Fibroblast of pulmonary artery (primary cell): ENCODE measurements around the gene CTDP1.

Source experiments
- DNase-seq: peaks from one replicate; pipeline ENCODE4 v3.0.0-alpha.2; 2010; ENCODE audit warnings: low read depth
- H3K4me3 ChIP-seq: replicated peaks from 2 replicates; pipeline ENCODE4 v1.5.1; 2011; ENCODE audit warnings: low read depth, mild to moderate bottlenecking, control low read depth, low read length, moderate library complexity
- CTCF ChIP-seq: IDR thresholded peaks from 2 replicates; pipeline ENCODE4 v1.5.1; 2011; ENCODE audit warnings: mild to moderate bottlenecking, control low read depth, low read length, inconsistent platforms; ENCODE audit errors: missing control alignments

The CTDP1 gene

GRCh38 chr18:79662439-79662838 lies 17.2 kb upstream of the CTDP1 start:
- H3K4me3 ChIP-seq: no peak overlapping the region
- DNase-seq: no peak
- TF ChIP-seq CTCF: no peak

GRCh38 chr18:79664525-79665125 lies 15.0 kb upstream of the CTDP1 start:
- H3K4me3 ChIP-seq: no peak overlapping the region
- DNase-seq: peak; percentile 44
- no peak for TF ChIP-seq CTCF

GRCh38 chr18:79668203-79668602 lies 11.4 kb upstream of the CTDP1 start:
- H3K4me3 ChIP-seq: no peak overlapping the region
- TF ChIP-seq CTCF: no peak
- DNase-seq: no peak

DNA sequence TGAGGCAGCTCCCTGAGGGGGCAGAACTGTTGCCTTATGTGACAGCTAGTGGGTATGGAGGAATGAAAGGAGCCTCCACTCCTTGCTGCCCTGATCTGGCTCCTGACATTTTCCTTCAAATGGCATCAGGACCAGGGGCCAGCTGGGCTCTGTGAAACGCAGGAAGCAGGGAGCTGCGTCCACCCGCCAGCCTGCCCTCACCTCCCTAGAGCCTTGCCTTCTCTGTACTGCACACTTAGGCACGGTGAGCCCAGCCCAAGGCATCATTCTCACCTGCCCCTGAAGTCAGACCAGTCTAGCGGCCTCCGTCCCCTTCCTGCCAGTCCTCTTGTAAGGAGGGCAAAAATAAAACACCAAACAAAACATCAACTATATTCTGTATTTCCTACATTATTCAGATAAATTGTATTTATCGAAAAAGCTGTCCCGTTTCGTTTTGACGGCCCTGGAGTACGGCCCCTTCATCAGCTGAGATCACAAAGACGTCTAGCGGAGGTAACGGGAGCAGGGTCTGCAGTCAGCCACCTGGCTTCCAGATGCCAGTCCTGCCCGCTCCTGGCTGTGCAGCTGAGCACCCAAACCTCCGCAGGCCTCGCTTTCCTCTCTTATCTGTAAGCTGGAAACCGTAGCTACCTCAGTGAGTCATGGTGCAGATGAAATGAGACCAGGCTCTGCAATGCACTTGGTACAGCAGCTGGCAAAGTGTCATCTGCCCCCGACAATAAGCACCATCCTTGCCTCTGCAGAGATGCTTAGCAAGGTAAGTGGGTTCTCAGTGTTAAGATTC lies 6.9 kb upstream of the CTDP1 start:
- H3K4me3 ChIP-seq: no peak overlapping the region
- no peak for TF ChIP-seq CTCF
- DNase-seq: no peak

DNA sequence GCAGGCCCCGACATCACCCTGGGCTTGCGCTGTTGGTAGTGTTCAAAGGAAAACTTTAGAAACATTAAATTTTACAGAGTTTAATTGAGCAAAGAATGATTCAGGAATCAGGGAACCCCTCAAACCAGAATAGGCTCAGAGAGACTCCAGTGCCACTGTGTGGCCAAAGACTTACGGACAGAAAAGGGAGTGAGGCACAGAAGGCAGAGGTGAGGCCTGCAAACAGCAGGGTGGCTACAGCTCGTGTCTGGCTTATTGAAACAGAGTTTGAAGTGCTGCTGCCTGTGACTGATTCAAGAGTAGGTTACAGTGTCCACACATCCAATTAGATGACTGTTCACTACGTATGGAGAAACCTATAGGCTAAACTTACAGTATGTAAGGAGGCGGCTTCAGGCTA lies 2.4 kb upstream of the CTDP1 start:
- H3K4me3 ChIP-seq: no peak overlapping the region
- TF ChIP-seq CTCF: no peak
- no peak for DNase-seq

GRCh38 chr18:79677840-79678239 lies 1.8 kb upstream of the CTDP1 start:
- no peak for DNase-seq
- no peak overlapping the region for H3K4me3 ChIP-seq
- TF ChIP-seq CTCF: no peak
